ENCODE results near the gene RNF121. TPM values are rescaled to one million over a fixed set of nuclear protein-coding genes. Genes with fewer than 3 reads are reported as not detected.
"Not testable (repeated sequence)": the region's sequence is repeated elsewhere in the genome, so short reads cannot be mapped to it uniquely, and the experiment has no call there.

Gene RNF121
- total RNA-seq = 10 to 100 TPM; 15.4 to 16.8 TPM

GRCh38 chr11:71928737-71929443 is at the start of gene RNF121:
TSS of gene RNF121 (plus strand) at chr11:71929046. CDS start at chr11:71929062, 16 bp downstream.
- CTCF ChIA-PET = interaction anchor here (0.6 to 2.3 kb wide), 5 partner anchors 10 to 216 kb away, joined by 3 to 8 read pairs (median 5); no protein-coding TSS in a partner anchor
- Mint-ChIP-seq H3K4me3 (peak within 1 kb of the TSS; percentile 96), H3K36me3 (ENCODE audit: low read depth) (peaks cover 17% of the 10 kb centered on the region), H3K27me3 (ENCODE audit: low read depth) (no peaks in the 10 kb centered on the region), H3K27ac (peak within 1 kb of the TSS; percentile 100), H3K4me1 (ENCODE audit: low read depth) (peaks cover 51% of the 10 kb centered on the region), H3K9me3 (no peaks in the 10 kb centered on the region)
- intact Hi-C loops (cut with micrococcal nuclease) = loop anchor here (1.0 to 2.0 kb wide), 7 partner anchors 34 to 294 kb away; partner anchors contain the start of genes ANAPC15, LAMTOR1, LRRC51 and NUMA1
- DNase-seq = peak; percentile 99

GRCh38 chr11:71885806-71886205 is 43.0 kb upstream of the RNF121 start:
- CTCF ChIA-PET = not testable (repeated sequence)
- peaks cover 10% of the 10 kb centered on the region for H3K36me3 Mint-ChIP-seq (ENCODE audit: low read depth)

DNA sequence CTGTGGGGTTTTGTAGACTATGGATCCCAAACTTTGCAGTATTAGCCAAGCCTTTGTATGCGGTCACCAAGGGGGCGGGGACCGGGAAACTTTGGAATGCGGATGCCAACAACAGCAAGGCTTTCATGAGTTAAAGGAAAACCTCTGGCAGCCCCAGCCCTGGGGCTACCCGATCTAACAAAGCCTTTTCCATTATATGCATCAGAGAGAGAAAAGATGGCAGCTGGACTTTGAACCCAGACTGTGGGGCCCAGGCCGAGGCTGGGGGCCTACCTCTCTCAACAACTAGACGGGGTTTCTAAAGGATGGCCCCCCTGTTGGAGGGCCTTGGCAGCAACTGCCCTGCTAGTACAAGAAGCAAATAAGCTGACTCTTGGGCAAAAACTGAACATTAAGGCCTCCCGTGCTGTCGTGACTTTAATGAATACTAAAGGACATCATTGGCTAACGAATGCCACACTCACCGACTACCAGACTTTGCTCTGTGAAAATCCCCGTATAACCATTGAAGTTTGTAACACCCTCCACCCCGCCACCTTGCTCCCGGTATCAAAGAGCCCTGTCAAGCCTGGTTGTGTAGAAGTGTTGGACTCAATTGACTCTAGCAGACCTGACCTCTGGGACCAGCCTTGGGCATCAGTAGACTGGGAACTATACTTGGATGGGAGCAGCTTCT is 40.4 kb upstream of the RNF121 start:
- intact Hi-C loops (cut with micrococcal nuclease); H3K4me3 Mint-ChIP-seq; CTCF ChIA-PET; H3K36me3 Mint-ChIP-seq (ENCODE audit: low read depth); H3K9me3 Mint-ChIP-seq; H3K4me1 Mint-ChIP-seq (ENCODE audit: low read depth); DNase-seq; H3K27me3 Mint-ChIP-seq (ENCODE audit: low read depth): not testable (repeated sequence)
- H3K27ac Mint-ChIP-seq = peak overlapping the region; percentile 39

More at GRCh38 chr11:71885806-71886205, 43.0 kb upstream of the RNF121 start:
- H3K27ac Mint-ChIP-seq; H3K4me3 Mint-ChIP-seq; H3K27me3 Mint-ChIP-seq (ENCODE audit: low read depth); H3K9me3 Mint-ChIP-seq; DNase-seq; H3K4me1 Mint-ChIP-seq (ENCODE audit: low read depth); intact Hi-C loops (cut with micrococcal nuclease): not testable (repeated sequence)

- CTCF ChIA-PET; H3K4me1 Mint-ChIP-seq (ENCODE audit: low read depth); H3K27ac Mint-ChIP-seq; H3K4me3 Mint-ChIP-seq; intact Hi-C loops (cut with micrococcal nuclease); H3K27me3 Mint-ChIP-seq (ENCODE audit: low read depth); H3K9me3 Mint-ChIP-seq; DNase-seq; H3K36me3 Mint-ChIP-seq (ENCODE audit: low read depth): not testable (repeated sequence)
Observed at GRCh38 chr11:71889181-71889872, 39.5 kb upstream of the RNF121 start.

DNA sequence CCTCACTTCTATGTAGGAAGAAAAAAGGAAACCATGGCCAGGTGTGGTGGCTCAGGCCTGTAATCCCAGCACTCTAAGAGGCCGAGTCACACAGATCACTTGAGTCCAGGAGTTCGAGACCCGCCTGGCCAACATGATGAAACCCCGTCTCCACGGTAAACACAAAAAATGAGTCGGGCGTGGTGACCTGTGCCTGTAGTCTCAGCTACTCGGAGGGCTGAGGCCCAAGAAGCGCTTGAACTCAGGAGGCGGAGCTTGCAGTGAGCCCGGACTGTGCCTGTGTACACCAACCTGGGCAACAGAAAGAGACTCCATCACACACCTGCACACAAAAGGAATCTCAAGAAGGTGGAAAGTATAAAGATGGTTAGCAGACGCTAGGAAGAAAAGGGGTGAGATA is 32.9 kb upstream of the RNF121 start:
- H3K4me3 Mint-ChIP-seq = no peak overlapping the region
- no peaks in the 10 kb centered on the region for H3K27me3 Mint-ChIP-seq (ENCODE audit: low read depth)
- no peak for DNase-seq
- H3K9me3 Mint-ChIP-seq = no peaks in the 10 kb centered on the region
- H3K4me1 Mint-ChIP-seq (ENCODE audit: low read depth) = no peaks in the 10 kb centered on the region
- intact Hi-C loops (cut with micrococcal nuclease) = no loop called here
- no peak overlapping the region for H3K27ac Mint-ChIP-seq
- CTCF ChIA-PET = no interaction called here
- H3K36me3 Mint-ChIP-seq (ENCODE audit: low read depth) = peaks cover 29% of the 10 kb centered on the region

GRCh38 chr11:71901137-71901536 is 27.7 kb upstream of the RNF121 start:
- not testable (repeated sequence) for H3K27me3 Mint-ChIP-seq (ENCODE audit: low read depth); H3K27ac Mint-ChIP-seq

GRCh38 chr11:71908218-71908617 is 20.6 kb upstream of the RNF121 start:
- Mint-ChIP-seq H3K27ac (no peak overlapping the region), H3K4me3 (no peak overlapping the region), H3K27me3 (ENCODE audit: low read depth) (no peaks in the 10 kb centered on the region), H3K4me1 (ENCODE audit: low read depth) (peaks cover 11% of the 10 kb centered on the region), H3K36me3 (ENCODE audit: low read depth) (peaks cover 39% of the 10 kb centered on the region), H3K9me3 (no peaks in the 10 kb centered on the region)
- DNase-seq = no peak
- CTCF ChIA-PET = interaction anchor here (0.9 to 1.4 kb wide), 2 partner anchors 183 to 236 kb away, joined by 3 to 5 read pairs; no protein-coding TSS in a partner anchor
- intact Hi-C loops (cut with micrococcal nuclease) = no loop called here

More at GRCh38 chr11:71901137-71901536, 27.7 kb upstream of the RNF121 start:
- H3K4me3 Mint-ChIP-seq; intact Hi-C loops (cut with micrococcal nuclease); H3K4me1 Mint-ChIP-seq (ENCODE audit: low read depth); H3K9me3 Mint-ChIP-seq; DNase-seq: not testable (repeated sequence)
- H3K36me3 Mint-ChIP-seq (ENCODE audit: low read depth) = peaks cover 43% of the 10 kb centered on the region
- CTCF ChIA-PET = interaction anchor here (0.6 kb wide), 3 partner anchors 37 to 1457 kb away, joined by 3 to 4 read pairs (median 3); no protein-coding TSS in a partner anchor

GRCh38 chr11:71910775-71911174 is 18.1 kb upstream of the RNF121 start:
- H3K27me3 Mint-ChIP-seq (ENCODE audit: low read depth); DNase-seq; H3K9me3 Mint-ChIP-seq; H3K4me3 Mint-ChIP-seq: not testable (repeated sequence)
- H3K36me3 Mint-ChIP-seq (ENCODE audit: low read depth) = peaks cover 46% of the 10 kb centered on the region
- intact Hi-C loops (cut with micrococcal nuclease) = loop anchor here (2.0 to 5.0 kb wide), 4 partner anchors 108 to 522 kb away; partner anchors contain the start of gene CLPB
- H3K27ac Mint-ChIP-seq = peak overlapping the region; percentile 74
- H3K4me1 Mint-ChIP-seq (ENCODE audit: low read depth) = peaks cover 15% of the 10 kb centered on the region
- CTCF ChIA-PET = interaction anchor here (1.7 kb wide), 1 partner anchor 17 kb away, joined by 8 read pairs; the partner anchor contains the start of gene XNDC1N

GRCh38 chr11:71911321-71911985 is 17.4 kb upstream of the RNF121 start:
- peaks cover 48% of the 10 kb centered on the region for H3K36me3 Mint-ChIP-seq (ENCODE audit: low read depth)
- CTCF ChIA-PET = interaction anchor here (1.2 to 1.7 kb wide), 3 partner anchors 12 to 180 kb away, joined by 3 to 8 read pairs (median 4); partner anchors contain the start of gene XNDC1N

GRCh38 chr11:71911986-71912340 is 16.9 kb upstream of the RNF121 start:
- intact Hi-C loops (cut with micrococcal nuclease) = loop anchor here (2.0 to 5.0 kb wide), 4 partner anchors 110 to 520 kb away; partner anchors contain the start of gene CLPB
- H3K9me3 Mint-ChIP-seq; H3K4me3 Mint-ChIP-seq; DNase-seq; H3K27me3 Mint-ChIP-seq (ENCODE audit: low read depth): not testable (repeated sequence)
- peaks cover 15% of the 10 kb centered on the region for H3K4me1 Mint-ChIP-seq (ENCODE audit: low read depth)
- CTCF ChIA-PET = interaction anchor here (1.2 to 1.7 kb wide), 3 partner anchors 12 to 179 kb away, joined by 3 to 8 read pairs (median 4); partner anchors contain the start of gene XNDC1N
- peak overlapping the region; percentile 25 for H3K27ac Mint-ChIP-seq
- peaks cover 51% of the 10 kb centered on the region for H3K36me3 Mint-ChIP-seq (ENCODE audit: low read depth)

More at GRCh38 chr11:71911321-71911985, 17.4 kb upstream of the RNF121 start:
- H3K4me1 Mint-ChIP-seq (ENCODE audit: low read depth) = peaks cover 15% of the 10 kb centered on the region
- not testable (repeated sequence) for H3K9me3 Mint-ChIP-seq; H3K27me3 Mint-ChIP-seq (ENCODE audit: low read depth); H3K4me3 Mint-ChIP-seq
- DNase-seq = peak; percentile 93
- peak overlapping the region; percentile 74 for H3K27ac Mint-ChIP-seq
- intact Hi-C loops (cut with micrococcal nuclease) = loop anchor here (2.0 to 5.0 kb wide), 4 partner anchors 109 to 521 kb away; partner anchors contain the start of gene CLPB

DNA sequence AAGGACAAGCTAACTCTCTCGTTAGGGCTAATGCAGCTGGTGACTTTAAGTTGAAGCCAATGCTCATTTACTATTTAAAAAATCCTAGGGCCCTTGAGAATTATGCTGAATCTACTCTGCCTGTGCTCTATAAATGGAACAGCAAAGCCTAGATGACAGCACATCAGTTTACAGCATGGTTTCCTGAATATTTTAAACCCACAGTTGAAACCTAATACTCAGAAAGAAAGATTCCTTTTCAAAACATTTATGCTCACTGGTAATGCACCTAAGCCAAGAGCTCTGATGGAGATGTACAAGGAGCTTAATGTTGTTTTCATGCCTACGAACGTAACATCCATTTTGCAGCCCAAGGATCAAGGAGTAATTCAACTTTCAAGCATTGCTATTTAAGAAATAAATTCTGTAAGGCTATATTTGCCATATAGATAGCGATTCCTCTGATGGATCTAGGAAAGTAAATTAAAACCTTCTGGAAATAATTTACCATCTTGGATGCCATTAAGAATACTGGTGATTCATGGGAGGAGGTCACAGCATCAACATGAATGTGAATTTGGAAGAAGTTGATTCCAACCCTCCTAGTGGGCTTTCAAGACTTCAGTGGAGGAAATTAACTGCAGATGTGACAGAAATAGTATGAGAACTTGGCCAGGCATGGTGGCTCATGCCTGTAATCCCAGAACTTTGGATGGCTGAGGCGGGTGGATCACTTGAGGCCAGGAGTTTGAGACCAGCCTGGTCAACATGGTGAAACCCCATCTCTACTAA is 14.9 kb upstream of the RNF121 start:
- intact Hi-C loops (cut with micrococcal nuclease) = loop anchor here (5.0 kb wide), 3 partner anchors 112 to 518 kb away; partner anchors contain the start of gene CLPB
- no peaks in the 10 kb centered on the region for H3K27me3 Mint-ChIP-seq (ENCODE audit: low read depth)
- CTCF ChIA-PET = interaction anchor here (0.8 to 1.2 kb wide), 2 partner anchors 12 to 63 kb away, joined by 3 read pairs; no protein-coding TSS in a partner anchor
- DNase-seq = no peak
- peaks cover 55% of the 10 kb centered on the region for H3K36me3 Mint-ChIP-seq (ENCODE audit: low read depth)
- no peak overlapping the region for H3K4me3 Mint-ChIP-seq
- no peak overlapping the region for H3K27ac Mint-ChIP-seq
- H3K9me3 Mint-ChIP-seq = no peaks in the 10 kb centered on the region
- H3K4me1 Mint-ChIP-seq (ENCODE audit: low read depth) = peaks cover 15% of the 10 kb centered on the region

Measured in activated naive CD4-positive, alpha-beta T cell treated with anti-CD3 and anti-CD28 coated beads for 36 hours (primary cell).